NCI-H1105 treated with DMSO at 0.1 percent for 48 hours (cell line): Measurements from ENCODE around the gene SLA2.
"Not testable (repeated sequence)": the region's sequence is repeated elsewhere in the genome, so short reads cannot be mapped to it uniquely, and the experiment has no call there.

Source experiments
- DNase-seq: peaks from one replicate; lab custom pipeline; 2025; lab: John Stamatoyannopoulos, UW

SLA2 gene

GRCh38 chr20:36573798-36574365, 72.1 kb downstream of the SLA2 start:
- DNase-seq, result no peak

GRCh38 chr20:36573103-36573797, 72.7 kb downstream of the SLA2 start, which contains the start of gene TGIF2:
Gene TGIF2 (plus strand): TSS chr20:36573597. CDS start chr20:36578775, 5,178 bp downstream.
- peak; percentile 12 for DNase-seq

- DNase-seq, result no peak
Measured at GRCh38 chr20:36572701-36573102, 73.3 kb downstream of the SLA2 start.

- DNase-seq, result no peak
Measured at GRCh38 chr20:36571564-36572504, 74.2 kb downstream of the SLA2 start.

GRCh38 chr20:36569847-36570429, 76.1 kb downstream of the SLA2 start:
- no peak for DNase-seq

GRCh38 chr20:36565520-36565919, 80.5 kb downstream of the SLA2 start:
- no peak for DNase-seq

GRCh38 chr20:36564726-36565121, 81.3 kb downstream of the SLA2 start:
- DNase-seq, result not testable (repeated sequence)

GRCh38 chr20:36564078-36564725, 81.8 kb downstream of the SLA2 start:
- DNase-seq, result not testable (repeated sequence)

- no peak for DNase-seq
Measured at GRCh38 chr20:36563374-36563773, 82.6 kb downstream of the SLA2 start.

GRCh38 chr20:36562724-36563123, 83.3 kb downstream of the SLA2 start:
- DNase-seq, result no peak
